ENCODE results near the gene ARHGEF28.

The ARHGEF28 gene

DNA sequence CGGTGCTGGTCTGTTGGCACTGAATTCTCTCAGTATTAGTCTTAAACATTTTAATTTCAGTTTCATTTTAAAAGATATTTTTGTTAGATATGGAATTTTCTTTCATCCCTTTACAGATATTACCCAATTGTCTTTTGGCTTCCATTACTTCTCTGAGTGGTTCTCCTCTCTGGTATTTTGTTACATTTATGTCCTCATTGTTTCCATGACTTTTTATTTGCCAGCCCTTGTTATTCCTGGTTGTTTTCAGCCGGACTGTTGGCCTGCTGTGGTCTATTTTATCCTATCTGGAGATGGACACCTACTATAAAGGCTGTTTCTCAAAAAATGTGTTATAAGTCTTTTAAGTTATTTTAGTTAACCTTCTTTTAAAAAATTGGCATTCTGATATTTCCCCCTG lies 117.2 kb downstream of the ARHGEF28 start:
- DNase-seq, result no peak

DNA sequence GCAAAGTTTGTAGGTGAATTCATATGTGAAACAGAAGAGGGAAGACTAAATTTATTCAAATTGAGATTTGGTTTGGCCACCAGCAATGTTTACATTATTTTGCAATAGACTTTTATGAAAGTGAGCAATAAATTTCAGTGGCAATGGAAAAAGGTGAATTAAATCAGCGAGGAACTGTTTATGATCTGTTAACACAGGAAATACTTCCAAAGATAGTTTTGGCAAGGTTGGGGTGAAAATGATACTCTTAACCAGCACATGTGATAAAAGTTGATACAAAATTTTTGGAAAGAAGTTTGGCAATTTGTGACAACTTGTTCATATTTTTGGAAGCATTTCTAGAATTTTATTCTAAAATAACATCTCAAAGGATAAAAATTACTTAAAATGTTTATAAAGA lies 119.8 kb downstream of the ARHGEF28 start:
- no peak for DNase-seq

DNA sequence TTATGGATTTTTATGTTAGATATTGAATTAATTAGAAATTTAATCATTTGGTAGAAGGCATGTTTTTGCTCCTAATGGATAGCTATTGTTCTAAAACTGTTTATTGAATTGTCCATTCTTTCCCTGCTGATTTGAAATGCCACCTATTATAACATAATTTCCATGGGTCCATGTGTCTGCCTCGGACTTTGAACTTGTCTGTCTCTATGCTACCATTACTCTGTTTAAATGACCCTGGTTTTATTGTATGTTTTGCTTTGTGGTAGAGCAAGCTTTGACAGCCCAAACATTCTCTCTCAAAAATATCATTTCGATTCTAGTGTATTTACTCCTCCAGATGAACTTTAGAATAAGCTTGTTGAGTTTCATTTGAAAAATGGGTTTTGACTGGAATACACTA lies 120.6 kb downstream of the ARHGEF28 start:
- DNase-seq, result no peak

DNA sequence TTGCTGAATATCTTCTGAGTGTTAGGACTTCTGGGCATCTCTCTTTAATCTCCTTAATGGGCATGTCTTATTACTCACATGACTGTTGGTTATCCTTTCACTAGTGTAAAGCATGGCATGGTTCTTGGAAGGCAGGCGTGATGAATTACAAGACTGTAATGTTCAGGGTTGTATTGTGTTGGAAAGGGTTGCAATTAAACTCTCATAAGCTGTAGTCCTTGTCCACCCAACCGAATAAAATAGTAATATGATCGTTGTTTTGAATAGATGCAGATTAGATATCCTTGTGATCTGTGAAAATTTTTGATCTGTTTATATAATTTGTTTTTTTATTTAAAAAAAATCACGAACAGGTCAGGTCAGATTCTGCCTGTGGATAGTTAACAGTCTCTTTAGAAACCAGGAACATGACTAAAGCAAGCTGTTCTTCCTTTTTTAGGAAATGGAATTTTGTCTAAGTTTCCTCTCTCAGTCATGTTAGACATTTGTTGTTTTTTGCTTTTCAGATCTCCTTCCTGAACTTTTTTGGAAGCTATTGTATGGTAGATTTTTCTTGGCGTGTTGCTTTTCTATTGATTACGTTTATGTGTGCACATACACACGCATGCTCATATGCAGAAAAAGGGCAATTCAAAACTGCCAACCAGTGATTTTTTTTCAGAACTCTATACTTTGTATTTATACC lies 121.8 kb downstream of the ARHGEF28 start:
- DNase-seq, result no peak

DNA sequence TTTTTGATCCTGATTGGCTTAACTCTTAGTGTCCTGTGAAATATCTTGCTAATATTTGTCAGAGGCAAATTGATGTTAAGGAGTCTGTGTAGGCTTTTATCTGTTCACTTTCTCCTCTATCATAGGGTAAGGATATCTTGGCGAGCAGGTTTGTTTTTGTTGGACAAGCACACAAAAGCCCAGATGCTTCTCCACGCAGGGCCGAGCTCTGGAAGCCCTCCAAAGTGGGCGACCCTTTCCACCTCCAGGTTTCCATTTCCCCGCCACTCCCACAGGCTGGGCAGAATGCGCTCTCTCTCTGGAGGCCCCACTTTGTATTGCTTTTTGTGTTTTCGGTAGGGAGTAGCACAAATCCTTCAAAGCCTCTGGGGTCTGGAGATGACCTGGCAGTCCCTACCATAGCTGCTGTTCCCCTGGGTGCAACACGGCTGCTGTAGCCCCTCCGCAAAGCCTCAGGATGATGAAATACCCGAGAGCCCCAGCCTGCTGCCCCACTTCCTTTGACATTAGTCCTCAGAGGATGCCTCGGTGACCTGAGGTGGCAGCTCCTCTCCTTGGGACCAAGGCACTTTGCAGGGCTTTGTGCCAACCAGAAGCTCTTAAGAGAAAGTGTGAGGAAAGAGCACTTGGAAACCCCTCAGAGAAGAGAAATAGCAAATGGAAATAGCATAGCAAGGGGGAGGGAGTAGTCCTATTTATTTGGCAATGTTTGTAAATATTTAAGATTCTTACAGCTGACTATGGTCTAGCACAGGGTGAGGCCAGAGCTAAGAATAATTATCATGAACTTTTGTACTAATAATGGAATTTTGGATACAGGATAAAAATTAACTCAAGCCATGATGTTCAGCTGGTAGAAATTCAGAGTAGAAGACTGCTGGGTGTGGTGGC lies 122.8 kb downstream of the ARHGEF28 start:
- DNase-seq, result no peak

DNA sequence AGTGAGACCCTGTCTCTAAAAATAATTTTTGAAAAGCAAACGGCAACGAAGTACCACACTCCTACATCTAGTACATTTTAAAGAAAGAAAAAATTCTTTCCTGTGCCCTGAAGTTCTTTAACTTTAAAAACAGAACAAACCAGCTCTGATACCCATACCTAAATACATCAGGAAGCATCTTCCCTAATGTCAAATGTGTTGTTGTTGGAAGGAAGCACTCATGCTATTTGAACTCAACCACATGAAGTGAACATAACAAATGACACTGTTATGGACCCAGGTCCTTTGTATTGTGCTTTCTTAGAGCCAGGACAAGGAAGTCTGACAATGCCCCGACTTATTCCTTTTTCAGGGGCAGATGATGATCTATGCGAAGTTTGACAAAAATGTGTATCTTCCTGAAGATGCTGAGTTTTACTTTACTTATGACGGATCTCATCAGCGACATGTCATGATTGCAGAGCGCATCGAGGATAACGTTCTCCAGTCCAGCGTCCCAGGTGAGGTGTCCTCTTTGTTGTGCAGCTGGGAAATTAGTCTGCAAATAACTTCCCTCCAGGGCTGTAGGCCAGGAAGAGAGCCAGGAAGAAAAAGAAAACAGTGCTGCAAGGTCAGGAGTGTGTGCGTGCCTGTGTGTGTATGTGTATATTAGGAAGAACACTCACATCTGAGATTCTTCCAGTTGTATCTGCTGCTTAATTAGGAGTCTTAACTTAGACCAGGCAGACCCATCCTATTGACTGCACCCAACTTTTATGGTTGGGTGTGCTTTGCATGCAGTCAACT lies 123.7 kb downstream of the ARHGEF28 start:
- no peak for DNase-seq

DNA sequence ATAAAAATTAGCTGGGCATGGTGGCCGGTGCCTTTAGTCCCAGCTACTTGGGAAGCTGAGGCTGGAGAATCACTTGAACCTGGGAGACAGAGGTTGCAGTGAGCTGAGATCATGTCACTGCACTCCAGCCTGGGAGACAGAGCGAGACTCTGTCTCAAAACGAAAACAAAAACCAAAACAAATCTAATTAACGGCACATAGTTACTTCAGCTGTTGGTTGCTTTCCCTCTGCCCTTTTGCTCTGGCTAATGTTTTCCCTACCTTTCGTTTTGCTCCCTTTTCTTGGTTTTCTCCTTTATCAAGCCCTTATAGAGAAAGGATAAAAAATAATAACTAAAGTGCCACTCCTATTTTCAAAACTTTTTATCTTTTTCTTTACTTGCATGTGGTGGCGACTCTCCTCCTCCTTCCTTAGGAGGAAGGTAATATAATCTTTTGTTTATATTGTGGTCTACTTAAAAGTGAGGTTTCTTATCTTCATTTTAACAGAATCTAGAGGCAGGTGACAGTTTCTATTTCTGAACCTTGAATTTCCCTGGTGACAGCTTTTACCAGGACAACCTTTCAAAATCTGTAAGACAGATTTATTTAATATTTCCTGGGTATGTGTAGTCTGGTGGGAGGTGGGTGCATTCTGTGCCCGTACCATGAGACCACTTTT lies 125.4 kb downstream of the ARHGEF28 start:
- no peak for DNase-seq

DNA sequence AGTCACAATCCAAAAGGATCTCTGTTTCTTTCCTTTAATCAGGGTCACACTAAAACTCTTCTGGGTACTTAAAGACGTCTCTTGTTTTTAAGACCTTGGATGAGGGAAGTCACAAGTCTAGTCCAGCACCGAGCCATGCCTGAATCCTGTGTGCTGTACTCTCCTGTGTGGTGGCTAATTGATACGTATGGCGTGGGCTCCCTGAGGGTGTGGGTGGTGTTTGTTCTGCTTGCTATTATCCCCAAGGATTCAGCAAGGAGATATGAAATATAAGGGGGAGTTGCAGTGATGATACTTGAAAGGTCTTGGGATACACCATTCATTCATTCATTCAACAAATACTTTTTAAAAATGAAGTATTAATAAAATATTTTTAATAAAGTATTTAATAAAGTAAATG lies 128.3 kb downstream of the ARHGEF28 start:
- no peak for DNase-seq

DNA sequence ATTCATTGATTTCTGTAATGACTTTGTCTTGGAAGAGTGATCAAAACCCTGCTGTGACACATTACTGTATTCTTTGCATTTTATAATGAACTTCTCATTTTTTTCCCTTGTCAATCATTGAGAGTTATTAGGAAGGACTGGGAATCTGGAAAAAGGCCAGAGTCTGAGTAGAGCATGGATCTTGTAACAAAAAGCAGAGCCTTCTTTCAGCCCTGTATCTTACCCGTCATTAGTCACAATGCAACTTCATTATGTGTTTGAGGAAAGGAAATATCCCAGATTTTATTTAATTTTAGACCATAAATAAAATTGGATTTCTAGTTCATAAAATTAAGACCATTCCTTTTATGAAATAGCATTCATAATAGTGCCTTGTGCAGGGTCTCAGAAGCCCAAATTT lies 131.4 kb downstream of the ARHGEF28 start:
- DNase-seq, result no peak

DNA sequence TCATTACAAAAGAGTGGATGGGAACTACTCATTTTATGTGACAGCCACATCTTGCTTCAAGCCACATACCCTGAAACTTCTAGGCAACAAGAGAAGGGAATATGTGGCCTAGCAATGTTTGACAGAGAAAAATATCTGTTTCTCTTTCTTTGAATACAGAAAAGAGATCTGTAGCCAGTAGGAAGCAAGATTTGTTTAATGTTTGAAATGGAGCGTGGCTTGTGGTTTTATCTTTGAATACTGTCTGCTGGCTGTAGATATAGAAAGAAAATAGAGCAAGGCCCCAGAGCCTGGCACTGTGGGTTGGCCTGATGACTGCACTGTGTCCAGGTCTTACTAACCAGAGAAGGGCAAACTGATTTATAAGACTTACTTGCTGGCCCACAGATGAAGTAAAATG lies 133.8 kb downstream of the ARHGEF28 start:
- no peak for DNase-seq

DNA sequence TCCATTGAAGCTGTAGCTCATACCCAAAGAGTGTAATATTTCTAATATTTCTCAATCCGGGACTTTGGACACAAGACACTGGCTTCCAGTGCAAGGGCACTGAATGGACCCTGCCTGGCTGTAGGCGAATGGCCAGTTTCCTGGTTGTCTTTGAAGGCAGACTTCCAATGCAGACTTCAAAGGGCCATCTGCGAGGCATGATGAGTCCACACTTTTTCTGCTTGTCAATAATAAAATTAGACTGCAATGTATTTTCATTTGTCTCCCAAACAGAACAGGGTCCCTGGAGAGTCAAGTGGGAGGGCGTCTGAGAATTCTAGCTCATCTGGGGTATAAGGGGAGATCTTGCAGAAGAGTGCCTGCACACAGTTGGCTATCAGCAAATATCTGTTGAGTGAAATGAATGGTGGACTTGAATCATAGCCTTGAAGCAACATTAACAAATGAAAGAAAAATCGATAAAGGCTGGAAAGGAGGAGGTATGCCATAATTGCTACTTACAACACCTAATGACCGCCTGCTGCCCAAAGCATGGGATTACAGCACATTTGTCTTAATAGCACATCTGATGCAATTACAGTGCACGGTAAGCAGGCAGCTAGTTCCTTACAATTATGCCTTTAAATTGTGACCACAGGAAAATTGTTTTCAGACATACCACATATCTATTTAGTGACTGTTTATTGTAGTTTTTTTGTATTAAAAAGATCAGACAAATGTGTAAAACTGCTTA lies 137.5 kb downstream of the ARHGEF28 start:
- no peak for DNase-seq

DNA sequence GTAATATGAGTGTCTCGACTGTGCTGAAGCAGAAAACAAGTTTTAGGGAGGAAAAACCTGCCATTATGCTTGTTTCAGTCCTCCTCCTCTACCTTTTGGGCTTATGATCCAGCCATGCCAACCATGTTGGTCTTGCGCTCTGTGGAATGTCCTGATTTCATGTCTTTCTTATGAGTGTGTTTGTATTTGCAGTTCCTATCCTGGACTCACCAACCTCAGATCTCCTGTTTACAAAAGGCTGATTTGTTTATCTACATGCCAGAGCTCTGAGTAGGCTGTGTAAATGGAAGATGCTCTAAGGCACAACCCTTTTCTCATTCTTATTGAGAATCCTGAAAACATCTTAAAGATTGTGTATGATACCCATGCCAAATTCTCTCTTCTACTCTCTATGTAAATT lies 138.6 kb downstream of the ARHGEF28 start:
- no peak for DNase-seq

DNA sequence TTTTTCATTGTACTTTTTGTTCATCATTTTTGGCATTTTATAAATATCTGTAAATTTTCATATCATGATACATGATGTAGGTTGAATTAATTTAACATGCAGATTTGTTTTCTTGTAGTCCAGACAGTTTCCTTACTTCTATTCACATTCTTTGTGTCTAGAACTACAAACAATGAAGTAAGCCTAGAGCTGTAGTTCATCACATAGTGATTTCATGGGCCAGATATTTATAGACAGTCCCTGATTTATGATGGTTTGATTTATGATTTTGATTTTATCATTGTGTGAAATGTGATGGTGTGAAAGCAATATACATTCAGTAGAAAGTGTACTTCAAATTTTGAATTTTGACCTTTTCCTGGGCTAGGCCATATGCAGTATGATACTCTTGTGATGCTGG lies 139.0 kb downstream of the ARHGEF28 start:
- no peak for DNase-seq

DNA sequence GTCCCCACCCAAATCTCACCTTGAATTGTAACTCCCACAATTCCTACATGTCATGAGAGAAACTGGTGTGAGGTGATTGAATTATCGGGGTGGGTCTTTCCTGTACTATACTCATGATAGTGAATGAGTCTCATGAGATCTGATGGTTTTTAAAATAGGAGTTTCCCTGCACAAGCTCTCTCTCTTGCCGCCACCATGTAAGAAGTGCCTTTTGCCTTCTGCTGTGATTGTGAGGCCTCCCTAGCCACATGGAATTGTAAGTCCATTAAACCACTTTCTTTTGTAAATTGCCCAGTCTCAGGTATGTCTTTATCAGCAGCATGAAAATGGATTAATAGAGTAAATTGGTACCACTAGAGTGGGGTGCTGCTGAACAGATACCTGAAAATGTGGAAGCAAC lies 140.9 kb downstream of the ARHGEF28 start:
- DNase-seq, result no peak

DNA sequence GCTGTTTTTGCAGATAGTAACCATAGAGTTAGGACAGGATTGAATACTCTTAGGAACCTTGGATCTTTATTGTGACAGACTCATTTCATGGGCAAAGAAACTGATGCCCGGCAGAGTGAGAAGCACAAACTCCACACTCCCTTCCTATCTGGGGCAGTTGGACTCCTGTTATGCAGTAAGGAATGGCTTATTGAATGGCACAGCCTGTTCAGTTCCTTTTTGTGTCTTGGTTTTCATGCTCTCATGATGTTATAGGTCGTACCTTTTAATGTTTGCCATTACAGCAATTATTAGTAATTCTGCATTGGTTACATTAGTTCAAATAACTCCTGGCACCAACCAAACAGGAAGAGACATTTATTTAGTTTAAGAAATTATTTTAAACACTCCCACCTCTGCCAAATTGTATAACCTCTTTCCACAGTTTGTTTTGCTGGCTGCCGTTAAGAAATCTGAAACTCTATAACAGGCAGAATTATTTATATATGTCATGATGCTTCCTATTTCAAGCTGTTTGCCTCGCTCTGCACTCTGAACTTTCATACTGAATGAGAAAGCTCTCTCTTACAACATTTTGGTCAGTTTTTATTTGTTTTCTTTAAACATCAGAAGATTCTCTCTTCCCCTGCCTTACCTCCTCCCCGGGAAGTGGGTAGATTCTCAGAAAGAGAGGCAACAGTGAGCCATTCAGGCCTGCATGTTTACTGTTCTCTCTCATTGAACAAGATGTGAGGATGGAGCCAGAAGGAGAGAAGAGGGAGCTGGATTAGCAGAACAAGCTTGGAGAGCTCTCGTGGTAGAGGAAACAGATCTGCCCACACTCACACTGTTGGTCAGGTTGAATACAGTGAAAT lies 144.4 kb downstream of the ARHGEF28 start:
- DNase-seq, result no peak

DNA sequence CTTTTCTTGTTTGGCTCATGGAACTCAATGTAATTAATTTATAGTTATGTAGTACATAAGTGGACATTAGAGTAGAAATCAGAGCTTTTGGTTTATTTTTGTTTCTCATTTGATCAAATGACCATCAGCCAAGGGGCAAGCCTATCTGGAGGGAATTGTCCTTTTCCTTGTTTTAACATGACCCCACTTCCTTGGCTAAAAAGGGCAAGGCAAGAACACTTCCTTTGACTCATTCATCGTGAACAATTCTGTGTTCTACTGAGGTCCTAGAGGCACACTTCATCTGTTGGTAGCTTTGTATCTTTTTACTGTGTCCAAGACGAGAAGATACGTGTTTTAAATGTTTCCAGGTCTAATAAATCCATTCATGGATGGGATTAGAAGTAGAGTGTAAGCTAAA lies 148.9 kb downstream of the ARHGEF28 start:
- DNase-seq, result no peak

DNA sequence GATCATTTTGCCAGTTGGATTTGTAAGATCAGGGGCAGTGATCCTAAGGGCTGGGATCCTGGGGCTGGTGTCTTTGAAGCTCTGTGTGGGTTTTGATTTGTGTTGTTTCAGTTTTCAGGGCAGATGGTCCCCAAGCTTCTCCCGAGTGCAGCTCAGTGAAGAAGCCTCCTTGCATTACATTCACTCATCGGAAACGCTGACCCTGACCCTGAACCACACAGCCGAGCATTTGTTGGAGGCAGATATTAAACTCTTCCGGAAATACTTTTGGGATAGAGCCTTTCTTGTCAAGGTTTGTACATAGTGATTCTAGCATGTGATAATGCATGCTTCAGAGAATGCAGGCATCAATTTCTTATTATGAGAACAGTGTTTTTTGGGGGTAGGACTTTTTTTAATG lies 150.4 kb downstream of the ARHGEF28 start:
- DNase-seq, result no peak

DNA sequence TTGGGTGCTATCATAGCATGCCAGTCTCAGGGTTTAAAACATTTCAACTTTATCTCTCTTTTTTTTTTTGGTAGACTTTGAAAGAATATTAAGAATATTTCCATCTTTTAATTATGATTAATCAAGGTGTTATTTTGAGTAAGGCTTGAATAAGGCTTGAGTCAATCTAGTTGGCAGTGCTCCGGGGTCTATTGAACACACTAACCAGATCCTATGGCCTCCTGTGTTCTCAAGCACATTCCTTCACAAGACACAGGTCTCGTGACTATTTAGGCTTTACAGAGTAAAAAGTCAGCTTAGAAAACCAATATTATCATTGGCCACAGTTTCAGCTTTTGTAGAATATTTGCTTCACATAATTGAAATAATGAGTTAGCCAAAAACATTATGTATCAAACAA lies 151.2 kb downstream of the ARHGEF28 start:
- DNase-seq, result no peak

DNA sequence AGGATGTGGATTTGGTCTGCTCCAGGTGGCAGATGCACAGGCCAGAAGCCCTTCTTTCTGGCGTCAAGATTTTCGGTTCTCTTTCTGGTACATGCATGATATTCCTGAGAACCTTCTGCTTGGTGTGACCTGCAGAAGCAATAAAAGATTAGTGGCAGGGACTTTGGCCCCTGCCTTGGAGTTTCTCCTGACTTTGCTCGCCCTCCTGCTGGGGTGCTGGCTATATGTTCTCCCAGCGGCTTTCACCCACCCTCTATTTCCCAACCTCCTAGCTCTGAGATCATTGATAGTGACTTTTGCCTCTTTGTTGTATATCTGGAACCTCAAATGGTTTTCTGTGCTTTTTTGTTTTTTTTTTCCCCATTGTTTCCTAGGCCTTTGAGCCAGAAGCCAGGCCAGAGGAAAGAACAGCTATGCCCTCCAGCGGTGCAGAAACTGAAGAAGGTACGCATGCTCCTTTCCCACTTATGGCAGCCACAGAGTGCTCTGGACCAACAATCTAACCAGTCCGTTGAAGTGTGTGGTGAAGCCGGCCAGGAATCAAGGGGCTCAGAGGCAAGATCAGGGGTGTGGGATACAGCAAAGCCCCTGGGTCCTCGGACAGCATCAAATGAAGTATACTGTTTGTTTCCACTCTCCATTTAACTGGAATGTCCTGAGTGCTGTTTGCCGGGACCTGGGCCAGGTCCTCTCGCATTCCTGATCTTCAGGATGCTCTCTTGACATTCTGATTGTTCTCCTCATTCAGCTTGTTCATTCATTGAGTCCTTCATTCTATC lies 154.5 kb downstream of the ARHGEF28 start:
- no peak for DNase-seq

DNA sequence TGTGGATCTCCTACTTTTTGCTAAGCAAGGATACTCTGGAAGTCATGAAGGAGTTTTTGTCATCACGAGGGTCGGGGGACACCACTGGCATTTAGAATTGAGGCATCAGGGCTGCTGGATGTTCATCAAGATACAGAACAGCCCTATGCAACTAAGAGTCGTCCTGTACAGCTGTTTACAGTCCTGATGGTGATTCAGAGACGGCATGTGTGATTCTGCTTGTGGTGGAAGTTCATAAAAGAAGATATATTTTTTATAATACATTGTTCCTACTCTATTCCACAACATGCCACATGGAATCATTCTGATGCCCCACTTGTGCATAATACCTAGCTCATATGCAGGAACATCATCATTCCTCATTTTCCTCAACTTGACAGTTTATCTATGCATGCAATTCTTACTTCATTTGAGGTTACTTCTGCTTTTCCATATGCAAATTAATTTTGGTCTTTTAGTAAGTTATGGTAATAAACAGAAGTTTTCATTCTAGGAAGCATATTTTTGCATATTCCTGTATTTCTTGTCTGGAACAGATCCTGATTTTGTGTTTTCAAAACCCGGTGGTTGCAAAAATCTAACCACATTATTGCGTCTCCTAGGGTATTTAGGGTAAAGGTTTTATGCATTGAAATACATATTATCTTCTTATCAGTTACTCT lies 155.2 kb downstream of the ARHGEF28 start:
- DNase-seq, result no peak

Measured in DMS153 (cell line).